NCI-H510A treated with DMSO at 0.1 percent for 48 hours (cell line): ENCODE data around the gene CTSD.
"Not testable (repeated sequence)": the region's sequence is repeated elsewhere in the genome, so short reads cannot be mapped to it uniquely, and the experiment has no call there.

ENCODE experiments used
- DNase-seq: peaks from one replicate; lab custom pipeline; 2025; lab: John Stamatoyannopoulos, UW

CTSD gene

DNA sequence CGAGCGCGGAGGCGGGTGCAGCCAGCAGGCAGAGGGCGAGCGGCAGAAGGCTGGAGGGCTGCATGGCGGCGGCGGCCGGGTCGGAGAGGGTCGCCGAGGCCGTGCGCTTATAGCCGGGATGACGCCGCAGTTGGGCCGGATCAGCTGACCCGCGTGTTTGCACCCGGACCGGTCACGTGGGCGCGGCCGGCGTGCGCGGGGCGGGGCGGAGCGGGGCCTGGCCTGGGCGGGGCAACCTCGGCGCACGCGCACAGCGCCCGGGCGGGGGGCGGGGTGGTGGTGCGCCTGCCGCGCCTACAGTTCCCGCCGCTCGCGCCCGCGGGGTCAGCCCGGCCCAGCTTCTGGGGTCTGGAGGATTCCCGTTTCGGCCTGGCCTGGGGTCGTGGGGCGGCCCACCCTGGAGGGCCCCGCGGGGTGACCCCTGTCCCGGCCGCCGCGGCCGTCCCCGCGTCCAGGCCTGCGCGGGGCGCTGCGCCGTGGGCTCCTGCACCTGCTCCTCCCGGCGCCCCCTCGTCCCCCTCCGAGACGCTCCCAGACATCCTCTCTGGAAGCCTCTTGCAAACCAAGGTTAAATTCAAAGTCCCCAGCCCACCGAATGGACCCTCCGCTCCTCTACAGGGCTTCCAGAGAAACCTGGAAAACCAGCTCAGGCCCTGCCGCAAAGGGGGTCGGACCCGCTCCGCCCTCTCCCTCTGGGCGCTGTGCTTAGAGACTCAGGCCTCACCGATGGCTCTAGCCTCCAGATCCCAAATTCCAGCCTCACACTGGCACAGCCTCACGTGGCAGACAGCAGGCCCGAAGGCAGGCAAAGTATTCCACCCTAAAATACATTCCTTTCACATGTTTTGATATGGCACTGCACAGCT, at the start of gene CTSD:
Gene CTSD (minus strand): TSS at position 132 of the 866 bp plus-strand sequence. CDS start 68 bp downstream, at position 64.
- DNase-seq, result peak; percentile 10

DNA sequence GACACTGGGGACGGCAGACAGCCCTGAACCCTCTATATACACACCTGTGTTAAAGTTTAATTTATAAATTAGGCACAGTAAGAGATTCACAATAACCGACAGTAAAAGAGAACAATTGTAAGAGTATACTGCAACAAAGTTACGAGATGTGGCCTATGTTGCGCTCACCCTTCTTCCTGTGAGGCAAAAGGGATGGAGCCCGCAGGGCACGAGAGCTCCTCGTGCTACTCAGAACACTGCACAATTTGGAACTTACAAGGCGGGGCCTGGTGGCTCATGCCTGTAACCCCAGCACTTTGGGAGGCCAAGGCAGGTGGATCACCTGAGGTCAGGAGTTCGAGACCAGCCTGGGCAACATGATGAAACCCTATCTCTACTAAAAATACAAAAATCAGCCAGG, 49.6 kb upstream of the CTSD start:
- not testable (repeated sequence) for DNase-seq

DNA sequence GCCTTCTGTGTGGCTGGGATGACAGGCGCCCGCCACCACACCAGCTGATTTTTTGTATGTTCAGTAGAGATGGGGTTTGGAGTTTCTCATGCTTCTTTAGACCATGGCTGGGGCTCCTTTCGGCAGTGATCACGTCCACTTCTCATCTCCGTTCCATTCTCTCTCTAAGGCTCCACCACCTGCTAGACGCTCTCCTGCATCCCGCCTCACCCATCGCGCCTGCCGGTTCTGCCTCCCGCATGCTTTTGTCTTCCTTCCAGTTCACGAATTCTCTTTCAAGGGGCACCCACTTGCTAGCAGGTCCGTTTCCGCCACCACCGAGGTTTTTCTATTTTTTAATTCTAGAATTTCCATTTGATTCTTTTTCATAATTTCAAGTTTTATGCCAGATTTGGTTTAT, 49.1 kb upstream of the CTSD start:
- DNase-seq, result no peak

DNA sequence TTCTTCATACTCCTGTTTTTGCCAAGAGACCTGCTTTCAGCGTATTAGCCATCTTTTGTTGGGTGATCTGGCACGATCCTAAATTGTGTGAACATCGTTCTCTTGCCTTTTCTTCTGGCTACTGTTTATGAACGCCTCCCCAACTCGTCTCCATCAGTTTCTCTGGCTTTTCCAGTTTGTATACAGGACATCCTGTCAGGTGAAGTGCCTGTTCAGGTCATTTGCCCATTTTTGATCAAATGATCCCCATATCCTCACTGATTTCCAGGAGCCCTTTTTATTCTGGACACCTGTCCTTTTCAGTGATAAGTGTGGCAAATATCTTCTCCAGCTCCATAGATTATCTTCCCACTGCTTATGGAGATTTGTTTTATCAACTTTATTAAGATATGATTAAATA, 48.5 kb upstream of the CTSD start:
- no peak for DNase-seq

DNA sequence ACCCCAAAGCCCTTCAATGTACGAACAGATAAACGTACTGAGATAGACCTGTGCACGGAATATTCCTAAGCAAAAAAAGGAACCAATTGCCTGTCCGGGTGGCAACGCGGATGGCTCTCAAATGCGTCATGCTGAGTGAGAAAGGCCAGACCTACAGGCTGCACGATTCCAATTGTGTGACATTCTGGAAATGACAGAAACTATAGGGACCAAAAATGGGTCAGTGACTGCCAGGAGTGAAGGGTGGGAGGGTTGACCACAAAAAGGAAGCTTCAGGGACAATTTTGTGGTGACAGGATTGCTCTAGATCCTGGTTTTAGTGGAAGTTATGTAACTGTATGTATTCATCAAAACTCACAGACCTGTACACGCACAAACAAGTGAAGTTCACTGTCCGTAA, 47.0 kb upstream of the CTSD start:
- DNase-seq, result no peak

DNA sequence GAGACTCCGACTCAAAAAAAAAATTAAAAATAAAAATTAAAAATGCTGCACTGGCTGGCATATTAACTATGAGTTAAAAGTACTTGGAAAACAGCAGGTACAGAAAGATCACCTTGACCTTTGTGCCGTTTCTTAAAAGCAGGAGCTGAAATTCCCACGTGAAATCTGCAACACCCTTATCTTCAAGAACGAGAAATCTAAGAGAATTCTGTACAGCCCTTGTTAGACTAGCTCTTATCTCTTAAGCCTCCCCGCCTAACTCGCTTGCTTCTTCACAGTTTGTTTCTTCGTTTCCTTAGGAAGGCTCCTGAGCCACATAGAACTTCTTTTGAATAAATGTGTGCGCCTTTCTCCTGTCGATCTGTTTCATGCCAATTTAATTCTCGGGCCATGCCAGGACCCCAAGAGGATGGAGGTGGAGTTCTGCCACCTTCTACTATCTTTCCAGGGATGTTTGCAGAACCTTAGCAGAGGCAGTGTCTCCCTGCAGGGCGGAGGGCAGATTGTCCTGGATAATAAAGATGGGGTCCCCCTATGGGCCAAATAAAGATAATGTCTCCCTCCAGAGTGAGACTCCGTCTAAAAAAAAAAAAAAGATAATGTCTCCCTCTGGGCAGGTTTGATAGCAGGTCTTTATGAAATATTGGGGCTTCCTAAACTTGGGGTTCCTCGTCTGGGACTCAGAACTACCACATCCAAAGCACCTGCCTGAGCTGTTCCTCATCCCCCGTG, 43.7 kb upstream of the CTSD start:
- DNase-seq, result no peak

DNA sequence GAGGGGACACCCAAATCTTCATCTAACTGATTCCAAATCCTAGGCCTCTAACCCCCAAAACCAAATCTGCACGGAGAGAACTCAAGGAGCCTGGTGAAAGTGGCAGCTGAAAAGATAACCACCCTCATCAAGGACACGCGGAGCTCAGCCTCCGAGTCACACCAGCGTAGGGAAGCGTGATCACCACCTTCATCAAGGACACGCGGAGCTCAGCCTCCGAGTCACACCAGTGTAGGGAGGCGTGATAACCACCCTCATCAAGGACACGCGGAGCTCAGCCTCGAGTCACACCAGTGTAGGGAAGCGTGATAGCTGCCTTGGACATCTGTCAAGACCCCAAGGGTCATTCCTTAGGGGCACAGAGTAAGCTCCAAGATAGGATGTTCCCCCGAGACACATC, 41.8 kb upstream of the CTSD start:
- DNase-seq, result no peak

DNA sequence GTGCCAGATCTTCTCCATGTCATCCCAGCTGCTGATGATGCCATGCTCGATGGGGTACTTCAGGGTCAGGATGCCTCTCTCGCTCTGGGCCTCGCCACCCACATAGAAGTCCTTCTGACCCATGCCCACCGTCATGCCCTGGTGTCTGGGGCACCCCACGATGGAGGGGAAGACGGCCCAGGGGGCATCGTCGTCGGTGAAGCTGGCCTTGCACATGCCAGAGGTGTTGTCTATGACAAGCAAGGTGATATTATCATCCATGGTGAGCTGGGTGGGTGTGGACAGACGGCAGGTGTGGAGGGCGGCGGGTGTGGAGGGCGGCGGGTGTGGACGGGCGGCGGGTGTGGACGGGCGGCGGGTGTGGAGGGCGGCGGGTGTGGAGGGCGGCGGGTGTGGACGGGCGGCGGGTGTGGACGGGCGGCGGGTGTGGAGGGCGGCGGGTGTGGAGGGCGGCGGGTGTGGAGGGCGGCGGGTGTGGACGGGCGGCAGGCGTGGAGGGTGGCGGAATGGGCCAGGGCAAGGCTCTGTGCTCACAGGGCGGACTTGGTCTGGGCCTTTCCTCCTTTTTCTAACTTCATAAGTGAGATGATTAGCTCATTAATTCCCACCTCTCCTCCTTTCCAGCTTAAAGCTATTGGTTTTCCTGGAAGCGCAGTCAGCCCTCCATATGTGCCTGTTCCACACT, 40.2 kb upstream of the CTSD start:
- DNase-seq, result not testable (repeated sequence)

DNA sequence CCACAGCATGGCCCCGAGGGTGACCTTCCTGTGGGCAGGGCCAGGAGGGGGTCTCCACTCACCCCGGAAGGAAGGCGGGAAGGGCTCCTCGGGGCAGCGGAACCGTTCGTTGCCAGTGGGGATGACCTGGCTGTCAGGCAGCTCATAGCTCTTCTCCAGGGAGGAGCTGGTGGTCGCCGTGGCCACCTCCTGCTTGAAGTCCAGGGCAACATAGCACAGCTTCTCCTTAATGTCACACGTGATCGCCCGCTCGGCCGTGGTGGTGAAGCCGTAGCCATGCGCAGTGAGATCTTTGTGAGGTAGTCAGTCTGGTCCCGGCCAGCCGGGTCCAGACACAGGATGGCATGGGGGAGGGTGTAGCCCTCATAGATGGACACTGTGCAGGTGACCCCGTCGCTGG, 39.5 kb upstream of the CTSD start:
- no peak for DNase-seq

DNA sequence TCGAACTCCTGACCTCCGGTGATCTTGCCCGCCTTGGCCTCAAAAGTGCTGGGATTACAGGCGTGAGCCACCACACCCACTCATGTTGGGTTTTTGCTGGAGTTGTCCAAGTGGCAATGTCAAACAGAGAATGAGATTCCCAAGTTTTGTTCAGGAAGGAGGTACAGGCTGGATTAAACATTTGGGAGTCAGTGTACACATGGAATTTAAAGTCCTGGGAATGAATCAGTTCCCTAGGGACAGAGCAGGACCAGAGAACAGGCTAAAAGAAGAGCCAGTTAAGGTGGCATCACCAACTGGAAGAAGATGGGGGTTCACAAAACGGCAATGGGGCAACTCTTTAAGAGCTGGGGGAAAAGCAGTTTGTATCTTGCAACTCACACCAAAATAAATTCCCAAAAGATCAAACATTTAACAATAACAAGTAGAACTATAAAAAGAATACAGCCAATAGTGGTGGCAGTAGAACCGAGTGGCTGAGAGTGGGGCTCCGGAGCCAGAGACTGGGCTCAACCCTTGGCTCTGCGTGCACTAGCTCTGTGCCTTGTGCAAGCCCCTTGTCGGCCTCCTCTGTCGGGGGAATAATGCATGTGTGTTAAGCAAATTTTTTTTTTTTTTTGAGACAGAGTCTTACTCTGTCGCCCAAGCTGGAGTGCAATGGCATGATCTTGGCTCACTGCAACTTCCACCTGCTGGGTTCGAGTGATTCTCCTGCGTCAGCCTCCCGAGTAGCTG, 33.8 kb upstream of the CTSD start:
- no peak for DNase-seq

DNA sequence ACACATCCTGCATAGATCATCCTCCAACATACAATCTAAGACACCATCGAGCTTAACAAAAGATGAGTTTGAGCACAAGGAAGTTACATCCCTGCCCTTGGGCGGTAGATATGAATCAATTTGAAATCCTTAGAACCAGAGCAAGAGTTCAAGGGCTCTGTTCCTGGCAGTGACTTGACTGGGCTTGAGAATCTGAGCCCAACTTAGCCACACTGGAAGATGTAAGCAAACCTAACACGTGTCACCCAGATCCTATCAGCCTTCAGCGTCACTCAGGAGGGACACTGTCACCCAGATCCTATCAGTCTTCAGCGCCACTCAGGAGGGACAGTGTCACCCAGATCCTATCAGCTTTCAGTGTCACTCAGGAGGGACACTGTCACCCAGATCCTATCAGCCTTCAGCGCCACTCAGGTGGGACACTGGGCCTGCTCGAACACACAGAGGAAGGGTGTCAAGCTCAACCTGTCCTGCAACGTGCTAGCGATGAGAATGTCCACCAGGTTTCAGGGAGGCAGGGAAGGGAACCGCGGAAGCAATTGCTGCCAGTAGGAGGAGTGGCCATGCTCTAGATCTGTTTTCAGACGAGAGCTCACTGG, 32.8 kb upstream of the CTSD start:
- DNase-seq, result no peak

DNA sequence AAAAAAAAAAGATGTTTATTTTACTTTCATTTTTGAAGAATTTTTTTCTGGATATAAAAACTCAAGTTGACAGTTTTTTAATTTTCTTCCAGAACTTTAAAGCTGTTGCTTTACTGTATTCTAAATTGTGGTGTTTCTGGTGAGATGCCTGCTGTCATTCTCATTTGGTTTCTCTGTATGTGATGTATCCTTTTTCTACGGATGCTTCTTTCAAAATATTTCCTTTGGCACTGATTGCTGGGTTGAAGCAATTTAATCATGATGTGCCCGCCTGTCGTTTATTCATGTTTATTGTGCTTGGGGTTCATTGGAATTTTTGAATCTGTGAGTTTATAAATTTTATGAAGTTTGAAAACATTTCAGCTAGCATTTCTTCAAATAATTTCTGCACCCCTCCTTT, 29.4 kb upstream of the CTSD start:
- no peak for DNase-seq

DNA sequence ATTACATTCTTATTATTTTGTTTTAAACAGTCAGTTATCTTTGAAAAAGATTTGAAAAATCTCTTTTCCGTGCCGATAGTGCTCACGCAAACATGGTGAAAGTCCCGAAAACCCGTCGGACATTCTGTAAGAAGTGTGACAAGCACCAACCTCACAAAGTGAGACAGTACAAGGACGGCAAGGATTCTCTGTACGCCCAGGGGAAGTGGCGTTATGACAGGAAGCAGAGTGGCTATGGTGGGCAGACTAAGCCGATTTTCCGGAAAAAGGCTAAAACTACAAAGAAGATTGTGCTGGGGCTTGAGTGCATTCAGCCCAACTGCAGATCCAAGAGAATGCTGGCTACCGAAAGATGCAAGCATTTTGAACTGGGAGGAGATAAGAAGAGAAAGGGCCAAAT, 28.7 kb upstream of the CTSD start:
- DNase-seq, result no peak

DNA sequence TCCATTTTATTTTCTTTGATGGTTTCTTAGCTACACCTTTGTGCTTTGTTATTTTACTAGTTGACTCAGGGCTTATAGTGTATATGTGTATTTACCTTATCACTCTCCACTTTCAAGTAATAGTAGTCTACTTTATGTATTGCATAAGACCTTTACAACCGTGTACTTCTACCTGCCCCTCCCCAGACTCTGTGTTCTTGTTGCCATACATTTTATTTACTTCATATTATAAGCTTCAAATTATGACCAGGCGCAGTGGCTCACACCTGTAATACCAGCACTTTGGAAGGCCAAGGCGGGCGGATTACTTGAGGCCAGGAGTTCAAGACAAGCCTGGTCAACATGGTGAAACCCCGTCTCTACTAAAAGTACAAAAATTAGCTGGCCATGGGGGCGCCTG, 28.2 kb upstream of the CTSD start:
- no peak for DNase-seq

DNA sequence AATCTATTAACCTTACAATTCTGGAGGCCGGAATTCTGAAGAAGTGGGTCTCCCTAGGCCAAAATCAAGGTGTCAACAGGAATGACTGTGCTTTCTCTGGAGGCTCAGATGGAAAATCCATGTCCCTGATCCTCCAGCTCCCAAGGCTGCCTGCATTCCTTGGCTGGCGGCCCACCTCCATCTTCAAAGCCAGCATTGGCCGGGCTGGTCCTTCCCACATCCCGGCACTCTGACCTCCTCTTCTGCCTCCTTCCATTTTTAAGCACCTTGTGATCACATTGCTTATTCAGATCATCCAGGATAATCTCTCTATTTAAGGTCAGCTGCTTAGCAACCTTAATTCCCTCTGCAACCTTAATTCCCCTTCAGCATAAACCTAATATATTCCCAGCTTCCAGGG, 22.7 kb upstream of the CTSD start:
- no peak for DNase-seq

DNA sequence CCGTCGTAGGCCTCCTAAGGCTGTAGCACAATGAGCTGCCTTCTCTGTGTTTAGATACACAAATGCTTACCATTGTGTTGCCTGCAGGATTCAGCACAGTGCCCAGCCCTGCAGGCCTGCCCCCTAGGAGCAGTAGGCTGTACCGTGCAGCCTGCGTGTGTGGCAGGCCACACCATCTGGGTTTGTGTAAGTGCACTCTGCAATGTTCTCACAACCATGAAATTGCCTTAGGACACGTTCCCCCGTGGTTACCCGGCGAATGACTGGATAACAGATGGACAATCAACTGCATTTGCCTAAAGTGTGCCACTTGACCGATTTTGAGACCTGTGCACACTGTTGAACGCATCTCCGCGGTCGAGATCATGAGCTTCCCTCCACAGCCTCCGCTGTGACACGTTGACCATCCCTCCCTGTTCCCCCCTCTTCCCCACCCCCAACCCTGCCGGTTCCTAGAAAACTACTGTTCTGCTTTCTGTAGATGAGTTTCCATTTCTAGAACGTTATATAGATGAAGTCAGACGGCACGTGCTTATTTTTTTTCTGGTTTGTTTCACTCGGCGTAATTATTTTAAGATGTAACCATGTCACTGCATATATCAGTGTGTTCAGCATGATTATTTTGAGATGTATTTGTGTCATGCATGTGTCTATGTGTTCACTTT, 22.2 kb upstream of the CTSD start:
- no peak for DNase-seq

DNA sequence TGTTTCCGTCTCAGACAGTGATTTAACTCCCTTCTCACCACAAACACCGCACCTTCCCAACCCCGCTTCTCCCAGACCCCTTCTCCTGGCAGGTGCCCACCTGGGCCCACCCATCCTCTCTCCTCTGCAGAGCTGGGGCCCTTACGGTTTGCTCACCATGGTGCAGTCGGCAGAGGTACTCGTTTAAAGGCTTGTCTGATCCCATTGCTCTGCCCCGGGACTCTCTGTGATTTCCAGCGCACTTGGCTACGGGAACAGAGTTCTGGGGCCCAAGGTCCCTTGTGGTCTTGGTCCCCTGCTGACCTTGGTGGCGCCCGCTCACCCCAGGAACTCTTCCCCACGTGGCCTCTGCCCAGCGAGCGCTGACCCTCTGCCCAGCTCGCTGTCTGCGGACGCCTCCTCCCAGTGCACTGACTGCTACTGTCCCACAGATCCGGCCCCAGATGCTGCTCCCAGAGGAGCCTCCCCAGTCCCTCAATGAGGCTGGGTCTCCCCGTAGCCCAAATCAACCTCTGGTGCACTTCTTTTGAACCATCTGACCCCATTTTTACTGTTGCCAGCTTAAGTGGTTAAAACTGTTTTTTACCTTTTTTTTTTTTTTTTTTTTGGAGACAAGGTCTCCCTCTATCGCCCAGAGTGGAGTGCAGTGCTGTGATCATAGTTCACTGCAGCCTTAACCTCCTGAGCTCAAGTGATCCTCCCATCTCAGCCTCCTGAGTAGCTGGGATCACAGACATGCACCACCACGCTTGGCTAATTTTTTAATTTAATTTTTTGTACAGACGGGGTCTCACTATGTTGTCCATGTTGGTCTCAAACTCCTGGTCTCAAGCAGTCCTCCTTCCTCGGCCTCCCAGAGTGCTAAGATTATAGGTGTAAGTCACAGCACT, 21.3 kb upstream of the CTSD start:
- DNase-seq, result no peak

DNA sequence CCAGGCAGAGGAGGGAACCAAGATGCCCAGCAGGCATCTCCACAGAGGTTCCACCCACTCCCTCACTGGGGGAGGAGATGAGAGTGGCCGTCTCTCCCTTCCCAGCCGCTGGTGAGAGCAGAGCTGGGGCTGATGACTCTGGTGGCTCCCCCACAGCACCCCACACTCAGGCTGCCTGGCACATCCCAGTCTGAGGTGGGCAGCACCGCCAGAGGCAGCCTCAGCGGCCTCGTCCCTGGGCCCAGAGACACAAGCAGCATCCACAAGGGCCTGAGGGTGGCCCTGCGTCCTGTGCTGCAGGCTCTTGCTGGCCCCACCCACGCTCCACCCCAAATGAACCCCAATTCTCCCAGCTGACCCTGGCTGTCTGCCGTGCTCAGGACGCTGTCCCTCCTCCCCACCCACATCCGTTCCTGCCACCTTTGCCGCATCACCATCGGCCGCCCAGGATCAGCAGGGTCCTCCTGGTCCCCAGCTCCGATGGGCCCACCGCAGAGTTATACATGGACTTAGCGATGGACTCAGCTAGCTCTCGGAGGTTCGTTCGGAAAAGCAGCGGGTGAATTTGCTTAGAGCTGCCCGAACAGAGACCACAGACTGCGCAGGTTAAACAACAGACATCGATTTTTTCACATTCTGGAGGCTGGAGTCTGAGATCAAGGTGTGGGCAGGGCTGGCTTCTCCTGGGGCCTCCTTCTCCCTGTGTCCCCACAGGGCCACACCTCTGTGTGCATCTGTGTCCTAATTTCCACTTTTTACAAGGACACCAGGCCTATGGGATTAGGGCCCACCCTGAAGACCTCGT, 20.2 kb upstream of the CTSD start:
- DNase-seq, result no peak
